Amniotic epithelial cell (primary cell): ENCODE data around the gene GPC5.
"Not testable (repeated sequence)": the region's sequence is repeated elsewhere in the genome, so short reads cannot be mapped to it uniquely, and the experiment has no call there.

Experiments
- DNase-seq: peaks from one replicate; pipeline ENCODE4 v3.0.0-alpha.2; 2010; ENCODE audit warnings: low read depth

GPC5 gene

GRCh38 chr13:91774397-91774796, 376.0 kb downstream of the GPC5 start:
- DNase-seq: no peak

DNA sequence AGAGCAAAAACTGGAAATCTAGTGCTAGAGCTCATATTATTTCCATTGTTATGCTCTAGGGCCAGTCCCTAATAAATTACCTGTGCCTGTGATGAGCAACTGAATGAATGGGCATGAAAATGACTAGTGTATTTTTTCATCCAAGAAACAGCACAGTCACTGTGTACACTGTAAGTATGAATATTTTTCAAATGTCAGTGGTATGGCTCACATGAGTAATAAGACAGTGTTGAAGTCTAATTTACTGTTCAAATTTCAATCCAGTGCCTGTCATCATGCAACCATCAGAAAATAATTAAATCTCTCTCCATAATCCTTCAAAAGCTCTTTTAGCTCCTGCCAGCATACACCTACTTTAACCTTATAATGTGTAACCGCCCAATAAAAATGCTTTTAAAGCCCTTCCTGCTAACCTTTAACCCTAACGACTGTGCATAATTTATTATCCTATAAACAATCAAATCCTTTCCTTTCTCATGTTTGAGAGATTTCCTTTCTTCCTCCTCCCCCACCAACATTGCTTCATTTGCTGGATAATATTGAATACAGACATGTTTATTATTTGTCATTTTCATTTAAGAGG, 378.3 kb downstream of the GPC5 start:
- DNase-seq: no peak

GRCh38 chr13:91778123-91778522, 379.7 kb downstream of the GPC5 start:
- no peak for DNase-seq

- DNase-seq: not testable (repeated sequence)
Observed at GRCh38 chr13:91781982-91782691, 383.7 kb downstream of the GPC5 start.

DNA sequence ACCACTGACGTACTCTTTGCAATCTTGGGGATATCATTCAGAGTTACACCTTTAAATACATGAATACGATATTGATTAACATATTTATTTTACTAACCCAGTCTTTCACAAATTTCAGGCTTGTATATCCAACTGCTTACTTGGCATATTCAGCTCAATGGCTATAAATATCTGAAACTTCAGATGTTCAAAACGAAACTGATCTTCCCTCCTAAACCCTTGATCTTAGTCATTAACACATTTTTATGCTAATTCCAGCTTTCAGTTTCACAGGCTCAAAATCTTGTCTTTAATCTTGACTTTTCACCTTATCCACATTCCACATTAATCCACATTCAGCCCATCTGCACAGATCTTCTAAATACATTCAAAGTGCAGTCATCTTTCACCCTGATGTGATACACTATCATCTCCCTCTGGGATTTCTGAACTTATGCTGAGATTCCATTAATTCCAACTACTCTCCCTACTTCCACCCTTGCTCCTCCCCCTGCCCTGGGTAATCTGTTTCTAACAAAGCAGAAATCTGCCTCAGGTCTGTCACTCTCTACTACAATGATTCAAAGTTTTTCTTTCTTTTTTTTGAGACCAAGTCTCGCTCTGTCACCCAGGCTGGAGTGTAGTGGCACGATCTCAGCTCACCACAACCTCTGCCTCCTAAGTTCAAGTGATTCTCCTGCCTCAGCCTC, 387.2 kb downstream of the GPC5 start:
- DNase-seq: no peak

- DNase-seq: no peak
Observed at GRCh38 chr13:91792054-91792453, 393.6 kb downstream of the GPC5 start.

DNA sequence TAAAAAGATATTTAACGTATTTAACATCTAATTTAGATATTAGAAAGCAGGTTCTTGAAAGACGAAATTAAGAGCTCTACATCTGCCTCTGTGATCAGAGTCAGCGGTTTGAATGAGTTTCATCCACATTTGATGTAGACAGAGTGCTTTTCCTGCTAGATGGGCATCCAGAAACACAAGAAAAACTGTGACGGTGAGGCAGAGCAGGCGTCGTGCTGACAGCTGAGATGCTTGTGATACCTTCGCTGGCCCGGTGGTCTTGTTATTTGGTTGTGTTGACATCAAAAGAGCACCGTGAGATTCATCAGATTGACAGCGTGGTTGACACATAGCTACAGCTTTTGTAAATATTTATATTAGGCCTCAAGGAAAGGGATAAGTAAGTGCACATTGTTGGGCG, 399.1 kb downstream of the GPC5 start:
- no peak for DNase-seq

DNA sequence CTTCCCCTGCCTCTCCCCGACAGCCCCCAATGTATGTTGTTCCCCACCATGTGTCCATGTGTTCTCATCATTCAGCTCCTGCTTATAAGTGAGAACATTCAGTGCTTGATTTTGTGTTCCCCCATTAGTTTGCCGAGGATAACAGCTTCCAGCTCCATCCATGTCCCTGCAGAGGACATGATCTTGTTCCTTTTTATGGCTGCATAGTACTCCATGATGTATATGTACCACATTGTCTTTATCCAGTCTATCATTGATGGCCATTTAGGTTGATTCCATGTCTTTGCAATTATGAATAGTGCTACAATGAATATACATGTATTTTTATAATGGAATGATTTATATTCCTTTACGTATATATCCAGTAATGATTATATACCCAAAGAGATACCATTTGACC, 399.9 kb downstream of the GPC5 start:
- DNase-seq: not testable (repeated sequence)

- not testable (repeated sequence) for DNase-seq
Observed at GRCh38 chr13:91801772-91802171, 403.4 kb downstream of the GPC5 start.

- no peak for DNase-seq
Observed at GRCh38 chr13:91802957-91803356, 404.5 kb downstream of the GPC5 start.

DNA sequence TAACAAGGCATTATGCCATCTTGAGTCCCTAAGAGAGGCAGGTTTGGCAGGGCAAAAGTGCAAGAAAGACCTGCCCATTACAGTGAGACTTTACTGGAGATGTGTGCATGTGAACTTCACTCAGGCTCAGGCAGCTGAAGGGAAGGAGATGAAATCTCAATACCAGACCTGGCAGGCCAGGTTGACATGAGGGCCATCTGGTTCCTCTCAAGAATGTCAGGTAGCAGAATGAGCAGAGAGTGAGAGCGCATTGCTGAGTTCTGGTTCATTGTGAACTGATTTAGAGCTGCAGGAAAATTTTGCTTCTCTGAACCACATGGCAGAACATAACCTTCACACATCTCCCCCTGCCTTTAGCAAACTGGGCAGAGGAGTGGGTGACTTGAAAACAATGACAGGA, 406.3 kb downstream of the GPC5 start:
- no peak for DNase-seq

GRCh38 chr13:91805605-91806004, 407.2 kb downstream of the GPC5 start:
- DNase-seq: no peak

DNA sequence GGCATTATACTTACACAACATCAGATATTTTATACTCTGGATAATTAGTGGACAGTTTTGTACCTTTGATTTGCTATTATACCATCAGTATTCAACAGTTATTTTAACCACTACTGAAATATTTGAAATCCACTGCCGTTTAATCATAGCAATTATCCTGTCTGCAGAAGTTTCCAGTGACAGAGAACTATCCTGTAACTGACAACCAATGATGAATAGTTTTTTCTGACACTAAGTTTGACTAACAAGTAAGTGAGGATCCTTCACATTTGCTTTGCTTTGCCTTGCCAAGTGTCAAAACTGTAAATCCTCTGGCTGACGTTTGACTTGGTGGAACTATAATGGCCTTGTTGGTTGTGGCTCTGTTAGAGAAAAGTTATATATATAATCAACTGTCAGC, 410.7 kb downstream of the GPC5 start:
- DNase-seq: no peak

DNA sequence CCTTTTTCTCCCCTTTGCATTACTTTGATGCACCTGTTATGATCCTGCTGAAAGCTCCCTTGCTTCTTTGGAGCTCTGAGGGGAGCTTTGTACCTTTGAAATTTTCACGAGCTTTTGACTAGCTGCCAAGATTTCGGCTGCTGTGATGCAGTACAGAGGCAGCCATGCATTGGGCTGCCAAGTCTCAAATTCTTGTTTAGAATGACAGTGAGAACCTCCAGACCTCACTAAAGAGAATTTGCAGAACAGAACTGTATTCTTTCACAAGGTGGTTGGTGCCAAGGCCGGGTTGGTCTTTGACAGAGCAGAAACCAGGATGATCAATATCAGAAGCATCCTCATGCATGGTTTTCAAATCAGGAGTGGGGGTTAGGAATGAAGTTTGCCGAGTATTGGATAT, 414.8 kb downstream of the GPC5 start:
- peak; percentile 21 for DNase-seq

GRCh38 chr13:91816263-91816807, 417.9 kb downstream of the GPC5 start:
- DNase-seq: no peak

GRCh38 chr13:91817250-91817649, 418.8 kb downstream of the GPC5 start:
- DNase-seq: peak; percentile 45

DNA sequence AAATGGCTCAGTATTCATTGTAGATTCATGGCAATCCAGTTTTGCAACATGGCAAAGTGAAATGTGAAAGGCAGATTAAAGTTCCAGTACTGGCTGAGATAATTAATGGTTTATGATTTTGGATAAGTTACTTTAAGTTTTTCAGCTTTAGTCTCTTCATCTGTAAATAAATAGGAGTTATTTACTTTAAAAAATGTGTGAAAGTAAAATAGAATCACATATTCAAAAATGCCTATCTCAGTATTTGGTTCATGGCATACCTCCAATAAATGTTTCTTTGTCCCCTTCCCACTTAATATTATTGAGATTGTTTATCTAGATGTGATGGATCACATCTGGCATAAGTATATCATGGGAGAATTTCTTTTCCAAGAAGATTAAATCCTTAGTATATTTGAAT, 426.0 kb downstream of the GPC5 start:
- DNase-seq: no peak

- DNase-seq: no peak
Observed at GRCh38 chr13:91825516-91825915, 427.1 kb downstream of the GPC5 start.

DNA sequence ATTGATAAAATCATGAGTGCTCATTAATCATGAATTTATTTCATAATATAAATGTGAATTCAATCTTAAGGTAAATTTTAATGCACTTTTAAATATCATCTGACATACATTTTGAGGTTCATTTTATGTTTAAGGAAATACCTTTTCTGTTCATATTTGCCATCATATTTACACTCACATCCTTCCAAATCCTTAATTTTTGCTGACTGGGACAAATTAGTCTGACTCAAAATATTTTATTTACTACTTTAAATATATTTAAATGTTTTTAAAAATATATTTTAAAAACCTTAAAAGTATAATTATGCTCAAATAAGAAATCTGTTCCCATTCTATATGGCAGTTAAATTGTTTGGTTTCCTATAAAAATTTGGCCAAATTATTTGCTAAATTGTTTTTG, 438.1 kb downstream of the GPC5 start:
- no peak for DNase-seq

GRCh38 chr13:91845612-91846011, 447.2 kb downstream of the GPC5 start:
- no peak for DNase-seq

DNA sequence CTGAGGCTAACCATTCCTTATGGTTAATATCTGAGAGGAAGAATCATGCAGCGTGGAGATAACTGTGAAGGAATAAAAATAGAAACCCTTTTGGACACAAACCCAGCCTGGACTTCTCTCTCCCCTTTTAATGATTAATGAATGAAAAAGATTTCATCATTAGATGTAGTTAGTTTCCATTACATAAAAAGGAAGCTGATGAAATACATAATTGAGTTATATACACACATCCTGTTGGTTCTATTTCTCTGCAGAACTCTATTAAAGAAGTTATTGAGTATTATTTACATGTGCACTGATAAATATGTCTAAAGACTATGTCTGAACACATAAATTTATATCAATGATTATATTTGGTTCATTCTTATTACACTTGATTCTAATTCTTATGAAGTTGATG, 465.3 kb downstream of the GPC5 start:
- DNase-seq: no peak

DNA sequence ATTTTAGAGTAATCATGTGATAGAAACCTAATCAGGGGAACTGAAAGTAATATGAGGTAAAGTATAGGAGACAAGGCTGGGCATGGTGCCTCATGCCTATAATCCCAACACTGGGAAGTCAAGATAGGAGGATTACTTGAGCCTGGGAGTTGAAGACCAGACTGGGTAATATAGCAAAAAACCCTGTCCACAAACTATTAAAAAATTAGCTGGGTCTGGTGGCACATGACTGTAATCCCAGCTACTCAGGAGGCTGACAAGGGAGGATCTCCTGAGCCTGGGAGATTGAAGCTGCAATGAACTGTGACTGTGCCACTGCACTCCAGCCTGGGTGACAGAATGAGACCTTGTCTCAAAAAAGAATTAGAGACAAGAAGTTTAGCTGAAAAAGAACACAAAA, 469.9 kb downstream of the GPC5 start:
- DNase-seq: no peak

DNA sequence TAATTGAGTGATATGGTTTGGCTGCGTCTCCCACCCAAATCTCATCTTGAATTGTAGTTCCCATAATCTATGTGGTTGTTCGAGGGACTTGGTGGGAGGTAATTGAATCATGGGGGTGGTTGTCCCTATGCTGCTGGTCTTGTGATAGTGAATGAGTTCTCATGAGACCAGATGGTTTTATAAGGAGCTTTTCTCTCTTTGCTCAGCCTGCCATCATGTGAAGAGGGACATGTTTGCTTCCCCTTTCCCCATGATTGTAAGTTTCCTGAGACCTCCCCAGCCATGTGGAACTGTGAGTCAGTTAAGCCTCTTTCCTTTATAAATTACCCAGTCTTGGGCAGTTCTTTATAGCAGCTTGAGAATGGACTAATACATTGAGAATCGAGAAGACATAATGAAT, 480.1 kb downstream of the GPC5 start:
- no peak for DNase-seq
